ENCODE results near the gene TNF. TPM values are rescaled to one million over a fixed set of nuclear protein-coding genes. Genes with fewer than 3 reads are reported as not detected.
A peak's percentile ranks its signal among the peaks of the same experiment; 100 is the strongest.

TNF gene
- total RNA-seq (2014; rRNA removed; shearing (Covaris generic)): not detected in 2 replicates

DNA sequence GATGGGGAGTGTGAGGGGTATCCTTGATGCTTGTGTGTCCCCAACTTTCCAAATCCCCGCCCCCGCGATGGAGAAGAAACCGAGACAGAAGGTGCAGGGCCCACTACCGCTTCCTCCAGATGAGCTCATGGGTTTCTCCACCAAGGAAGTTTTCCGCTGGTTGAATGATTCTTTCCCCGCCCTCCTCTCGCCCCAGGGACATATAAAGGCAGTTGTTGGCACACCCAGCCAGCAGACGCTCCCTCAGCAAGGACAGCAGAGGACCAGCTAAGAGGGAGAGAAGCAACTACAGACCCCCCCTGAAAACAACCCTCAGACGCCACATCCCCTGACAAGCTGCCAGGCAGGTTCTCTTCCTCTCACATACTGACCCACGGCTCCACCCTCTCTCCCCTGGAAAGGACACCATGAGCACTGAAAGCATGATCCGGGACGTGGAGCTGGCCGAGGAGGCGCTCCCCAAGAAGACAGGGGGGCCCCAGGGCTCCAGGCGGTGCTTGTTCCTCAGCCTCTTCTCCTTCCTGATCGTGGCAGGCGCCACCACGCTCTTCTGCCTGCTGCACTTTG, at the start of gene TNF:
Gene TNF, plus strand, starts transcription at position 231 of the 567 bp plus-strand sequence. Its CDS starts 177 bp downstream, at position 408.
- DNase-seq (ENCODE audit: low spot score): no peak

- DNase-seq (ENCODE audit: low spot score): no peak
These were observed 49.3 kb upstream of the TNF start for GRCh38 chr6:31525932-31526591.

DNA sequence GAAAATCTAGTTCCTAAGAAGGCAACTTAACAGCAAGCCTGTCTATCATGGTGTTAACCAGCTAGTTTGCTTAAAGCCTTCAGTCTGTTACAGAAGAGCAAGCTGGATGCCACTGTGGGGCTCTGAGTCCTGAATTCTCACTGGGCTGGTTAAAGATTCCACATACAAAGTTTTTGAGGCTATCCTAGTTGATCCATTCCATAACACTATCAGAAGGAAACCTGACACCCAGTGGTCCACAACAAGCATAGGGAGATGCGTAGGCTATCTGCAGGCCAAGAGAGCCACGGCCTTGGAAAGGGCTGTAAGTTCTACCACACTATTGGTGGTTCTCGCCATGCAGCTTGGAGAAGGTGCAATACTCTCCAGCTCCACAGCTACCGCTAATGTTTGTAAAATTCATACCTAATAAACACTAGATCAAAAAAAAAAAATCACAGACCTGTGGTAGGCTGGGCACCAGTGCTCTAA, 47.0 kb upstream of the TNF start:
- DNase-seq (ENCODE audit: low spot score): no peak

- no peak for DNase-seq (ENCODE audit: low spot score)
These were observed 46.5 kb upstream of the TNF start, which contains the start of gene MCCD1 for GRCh38 chr6:31528821-31529328. Gene MCCD1, plus strand, starts transcription at chr6:31528962. Its CDS starts 53 bp downstream, at chr6:31529015.

GRCh38 chr6:31529329-31530150, 45.8 kb upstream of the TNF start:
- DNase-seq (ENCODE audit: low spot score): peak; percentile 20

- DNase-seq (ENCODE audit: low spot score): no peak
These were observed 44.7 kb upstream of the TNF start for GRCh38 chr6:31530659-31531058.

GRCh38 chr6:31531162-31531561, 44.2 kb upstream of the TNF start:
- DNase-seq (ENCODE audit: low spot score): no peak

DNA sequence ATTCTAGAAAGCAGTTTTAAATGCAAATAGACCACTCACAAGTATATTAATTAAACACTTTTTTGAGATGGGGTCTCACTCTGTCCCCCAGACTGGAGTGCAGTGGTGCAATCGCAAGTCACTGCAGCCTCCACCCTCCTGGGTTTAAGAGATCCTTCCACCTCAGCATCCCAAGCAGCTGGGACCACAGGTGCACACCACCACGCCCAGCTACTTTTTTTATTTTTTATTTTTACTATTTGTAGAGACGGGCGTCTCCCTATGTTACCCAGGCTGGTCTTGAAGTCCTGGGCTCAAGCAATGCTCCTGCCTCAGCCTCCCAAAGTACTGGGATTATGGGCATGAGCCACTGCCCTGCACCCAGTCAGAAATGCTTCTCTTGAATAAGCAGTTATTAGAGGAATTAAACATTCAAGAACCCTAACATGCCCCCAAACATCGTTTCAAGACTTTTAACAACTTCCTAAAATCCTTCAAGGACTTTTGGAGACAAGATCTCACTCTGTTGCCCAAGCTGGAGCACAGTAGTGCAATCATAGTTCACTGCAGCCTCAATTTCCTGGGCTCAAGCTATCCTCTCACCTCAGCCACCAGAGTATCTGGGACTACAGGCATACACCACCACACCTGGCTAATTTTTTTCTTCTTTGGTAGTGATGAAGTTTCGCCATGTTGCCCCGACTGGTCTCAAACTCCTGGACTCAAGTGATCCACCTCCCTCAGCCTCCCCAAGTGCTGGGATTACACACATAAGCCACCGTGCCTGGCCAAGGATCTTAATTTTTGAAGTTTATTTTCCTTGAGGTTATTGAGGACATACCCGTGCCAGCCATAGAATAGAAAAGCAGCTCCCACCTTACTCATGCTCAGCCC, 43.4 kb upstream of the TNF start:
- no peak for DNase-seq (ENCODE audit: low spot score)

DNA sequence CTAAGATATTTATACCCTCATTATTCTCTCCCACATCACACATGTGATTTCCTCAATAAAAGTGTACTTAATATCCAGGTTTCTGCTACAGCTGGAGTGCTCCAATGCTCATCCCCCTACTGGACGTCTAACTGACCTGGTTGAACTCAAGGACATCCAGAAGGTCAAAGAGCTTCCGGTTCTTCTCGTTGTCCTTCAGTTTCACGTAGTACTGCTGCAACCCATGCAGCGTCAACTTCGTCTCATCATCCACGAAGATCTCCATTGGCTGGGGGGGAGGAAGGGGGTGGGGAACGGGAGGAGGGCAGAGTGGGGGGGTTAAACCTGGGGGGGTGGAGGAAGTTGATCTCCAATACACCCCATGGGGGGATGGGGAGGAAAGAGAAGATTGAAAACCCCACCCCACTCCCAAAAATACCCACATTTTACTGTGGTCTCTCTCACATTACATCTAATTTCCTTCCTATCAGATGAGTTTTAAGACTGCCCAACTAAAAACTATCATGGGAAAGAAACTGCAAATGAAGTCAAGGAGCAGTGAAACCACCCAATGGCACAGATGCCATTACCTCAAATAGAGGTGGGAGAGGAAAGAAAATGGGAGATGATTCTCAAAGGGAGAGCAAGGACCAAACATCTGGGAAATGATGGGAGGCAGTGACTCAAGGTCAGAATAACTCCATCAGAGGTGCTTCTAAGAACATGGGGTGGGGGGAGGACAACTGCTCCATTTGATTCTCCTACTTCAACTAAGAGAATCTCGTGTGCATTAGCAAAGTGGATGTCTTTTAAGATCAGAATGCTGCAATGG, 42.5 kb upstream of the TNF start:
- no peak for DNase-seq (ENCODE audit: low spot score)

DNA sequence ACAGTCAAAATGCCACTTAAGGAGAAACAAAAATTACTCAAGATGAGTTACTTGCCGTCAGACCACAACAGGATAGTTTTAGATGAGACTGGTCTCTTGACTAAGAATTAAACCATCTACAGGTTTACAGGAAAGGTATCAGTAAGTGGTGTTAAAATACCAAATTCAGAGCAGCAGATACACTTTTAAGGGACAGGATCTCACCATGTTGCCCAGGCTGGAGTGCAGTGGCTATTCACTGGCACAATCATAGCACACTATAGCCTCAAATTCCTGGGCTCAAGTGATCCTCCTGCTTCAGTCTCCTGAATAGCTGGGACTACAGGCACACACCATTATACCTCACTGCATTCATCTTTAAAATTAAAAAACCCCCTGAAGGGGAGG, 41.9 kb upstream of the TNF start:
- DNase-seq (ENCODE audit: low spot score): no peak

DNA sequence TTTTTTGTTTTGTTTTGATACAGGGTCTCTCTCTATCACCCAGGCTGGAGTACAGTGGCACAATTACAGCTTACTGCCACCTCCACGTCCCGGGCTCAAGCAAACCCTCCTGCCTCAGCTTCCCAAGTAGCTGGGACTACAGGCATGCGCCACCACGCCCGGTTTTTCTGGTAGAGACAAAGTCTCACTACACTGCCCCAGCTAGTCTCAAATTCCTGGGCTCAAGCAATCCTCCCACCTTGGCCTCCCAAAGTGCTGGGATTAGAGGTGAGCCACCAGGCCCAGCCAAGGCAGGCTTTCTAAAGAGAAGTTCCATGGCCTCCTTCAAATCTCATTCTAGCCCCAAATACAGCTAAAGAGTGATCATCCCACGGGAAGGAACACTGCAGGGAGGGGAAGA, 41.4 kb upstream of the TNF start:
- no peak for DNase-seq (ENCODE audit: low spot score)

GRCh38 chr6:31534521-31535040, 40.8 kb upstream of the TNF start:
- no peak for DNase-seq (ENCODE audit: low spot score)

DNA sequence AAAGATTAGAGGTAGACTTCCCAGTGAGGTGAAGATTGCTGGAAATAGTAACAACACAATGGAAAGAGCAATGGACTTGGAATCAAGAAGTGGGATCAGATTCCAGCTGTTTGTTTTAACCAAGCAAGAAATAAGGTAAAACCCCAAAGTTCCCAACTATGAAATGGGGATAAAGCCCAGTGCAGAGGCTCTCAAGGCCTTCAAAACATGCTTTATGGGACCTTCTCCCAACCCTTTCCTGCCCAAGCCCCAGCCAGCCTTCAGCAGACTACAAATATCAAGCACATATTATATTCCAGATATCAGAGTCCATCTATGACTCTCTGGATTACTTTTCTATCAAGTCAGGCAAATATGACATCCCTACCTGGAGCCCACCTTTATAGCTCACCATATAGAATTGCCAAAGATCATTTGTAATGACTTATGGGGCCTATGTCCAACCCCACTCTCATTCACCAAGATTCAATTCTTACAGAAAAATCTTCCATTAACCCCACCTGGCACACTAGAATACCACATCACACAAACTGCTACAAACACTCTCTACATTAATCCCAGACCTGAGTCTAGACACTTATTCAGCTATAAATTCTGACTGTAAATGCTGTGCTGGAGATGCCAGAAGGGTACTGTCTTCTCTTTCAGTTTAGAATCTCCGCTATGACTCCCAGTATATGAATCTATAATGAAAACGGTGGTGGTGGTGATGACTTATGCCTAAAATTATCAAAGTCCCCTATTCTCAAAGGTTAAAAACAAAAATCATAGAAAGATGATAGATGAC, 39.6 kb upstream of the TNF start:
- DNase-seq (ENCODE audit: low spot score): no peak

DNA sequence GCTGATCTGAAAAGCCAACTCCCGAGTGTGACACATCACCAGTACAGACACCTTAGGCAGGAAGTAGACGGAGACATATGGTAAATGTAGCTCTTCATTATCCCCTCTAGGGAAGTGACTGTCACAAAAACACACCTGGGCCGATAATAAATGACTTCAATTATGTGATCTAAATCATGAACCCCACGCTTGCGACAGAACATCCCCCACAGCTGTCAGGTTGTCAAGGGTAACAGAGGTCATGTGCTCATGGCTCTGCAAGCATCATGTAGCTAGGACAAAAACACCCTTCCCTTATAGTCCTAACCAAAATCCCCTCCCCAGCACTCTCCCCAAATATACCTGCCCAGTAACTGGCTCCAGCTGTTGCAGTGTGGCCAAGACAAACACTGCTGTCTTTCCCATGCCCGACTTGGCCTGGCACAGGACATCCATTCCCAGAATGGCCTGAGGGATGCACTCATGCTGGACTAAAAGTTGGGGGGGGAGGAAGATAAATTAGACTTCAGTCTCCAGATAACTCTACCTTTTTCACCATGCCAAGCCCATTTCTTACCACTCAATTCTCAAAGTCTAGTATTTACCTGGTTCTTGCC, 36.5 kb upstream of the TNF start:
- no peak for DNase-seq (ENCODE audit: low spot score)

- DNase-seq (ENCODE audit: low spot score): no peak
These were observed 34.7 kb upstream of the TNF start for GRCh38 chr6:31540640-31541039.

- DNase-seq (ENCODE audit: low spot score): peak; percentile 47
These were observed 34.2 kb upstream of the TNF start for GRCh38 chr6:31541059-31541657.

DNA sequence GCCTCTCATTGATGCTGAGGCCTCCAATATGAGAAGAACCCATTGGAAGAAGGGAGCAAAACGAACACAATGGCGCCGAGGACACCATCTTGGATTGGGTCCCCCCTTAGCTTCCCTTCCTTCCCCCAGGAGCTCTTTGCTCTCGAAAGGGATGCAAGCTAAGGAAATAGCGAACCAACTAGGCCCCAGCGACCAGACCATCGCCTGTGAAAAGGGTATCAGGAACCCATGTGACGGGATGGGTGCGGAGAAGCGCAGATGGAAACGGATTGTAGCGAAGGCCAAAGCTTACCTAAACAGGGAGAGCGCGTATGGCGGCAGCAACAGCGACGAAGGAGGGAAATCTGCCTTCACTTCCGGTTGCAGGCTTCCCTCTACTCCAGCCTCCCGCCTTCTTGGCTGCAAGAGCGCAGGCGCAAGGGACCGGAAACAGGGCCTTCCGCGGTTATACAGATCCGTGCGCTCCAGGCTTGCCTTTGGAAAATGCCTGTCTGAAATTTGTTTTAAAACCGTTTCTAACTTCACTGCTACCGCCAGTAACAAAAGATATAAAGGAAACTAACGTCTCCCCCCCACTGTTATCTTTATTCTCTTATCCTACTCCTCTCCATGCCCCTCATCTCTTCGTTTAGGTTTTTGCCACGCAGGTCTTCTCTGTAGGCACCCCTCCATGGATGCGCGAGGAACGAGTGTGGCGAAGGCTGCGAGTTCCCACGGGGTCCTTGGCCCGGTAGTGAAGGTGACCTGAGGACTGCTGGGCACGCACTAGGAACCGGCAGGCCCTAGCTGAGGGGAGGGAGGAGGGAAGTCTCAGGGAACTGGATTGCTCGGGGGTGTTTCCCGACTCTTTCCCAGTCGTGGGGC, 33.5 kb upstream of the TNF start, which contains the start of gene DDX39B:
Gene DDX39B, minus strand, starts transcription at position 346 of the 864 bp plus-strand sequence. CDS start 1,471 bp downstream, outside the sequence.
- DNase-seq (ENCODE audit: low spot score): peak; percentile 97

DNA sequence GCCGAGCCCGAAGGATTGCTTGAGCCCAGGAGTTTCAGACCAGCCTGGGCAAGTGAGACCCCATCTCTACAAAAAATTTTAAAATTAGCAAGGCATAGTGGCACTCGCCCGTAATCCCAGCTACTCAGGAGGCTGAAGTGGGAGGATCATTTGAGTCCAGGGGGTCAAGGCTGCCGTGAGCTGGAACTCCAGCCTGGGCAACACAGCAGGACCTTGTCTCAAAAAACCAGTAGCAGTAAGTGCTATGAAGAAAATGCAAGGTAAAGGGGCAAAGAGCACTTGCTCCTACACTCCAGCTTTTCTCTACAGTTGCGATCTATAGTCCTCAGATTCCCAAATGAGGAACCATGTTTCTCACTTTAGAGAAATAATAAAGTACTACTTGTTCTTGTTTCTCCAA, 31.7 kb upstream of the TNF start:
- DNase-seq (ENCODE audit: low spot score): no peak

Data from H4 (cell line).